Cerebellar nuclear complex (tissue), 1 donor: ENCODE data around the gene OR2F2.

Source experiments
- DNase-seq, 2 experiments: peaks; one replicate each; lab custom pipeline; 2025; lab: John Stamatoyannopoulos, UW

Gene OR2F2

GRCh38 chr7:143934526-143935325 lies at the start of gene OR2F2:
TSS of gene OR2F2 (plus strand) at chr7:143935233. CDS start at chr7:143935233, 0 bp downstream.
- no peak for DNase-seq

- no peak for DNase-seq
Observed at GRCh38 chr7:143885951-143886350, 49.1 kb upstream of the OR2F2 start.

- no peak for DNase-seq
Observed at GRCh38 chr7:143886826-143887477, 48.1 kb upstream of the OR2F2 start.

- DNase-seq: no peak
Observed at GRCh38 chr7:143889068-143889467, 46.0 kb upstream of the OR2F2 start.

GRCh38 chr7:143890558-143890957 lies 44.5 kb upstream of the OR2F2 start:
- DNase-seq: no peak

GRCh38 chr7:143891457-143891856 lies 43.6 kb upstream of the OR2F2 start:
- no peak for DNase-seq

GRCh38 chr7:143892527-143893300 lies 42.3 kb upstream of the OR2F2 start:
- DNase-seq: no peak

GRCh38 chr7:143896667-143897066 lies 38.4 kb upstream of the OR2F2 start:
- no peak for DNase-seq

- no peak for DNase-seq
Observed at GRCh38 chr7:143898810-143899209, 36.2 kb upstream of the OR2F2 start.

GRCh38 chr7:143900230-143900766 lies 34.7 kb upstream of the OR2F2 start:
- DNase-seq: no peak

GRCh38 chr7:143901332-143901667 lies 33.7 kb upstream of the OR2F2 start:
- peak in 1 of 2 experiments; percentile 62 for DNase-seq

GRCh38 chr7:143901668-143902331 lies 33.2 kb upstream of the OR2F2 start, which contains the start of gene TCAF1:
TSS of gene TCAF1 (minus strand) at chr7:143902176. CDS start at chr7:143876608, 25,568 bp downstream.
- peak; percentile 68 to 70 for DNase-seq

GRCh38 chr7:143902332-143902899 lies 32.6 kb upstream of the OR2F2 start:
- DNase-seq: no peak

- no peak for DNase-seq
Observed at GRCh38 chr7:143905509-143905908, 29.5 kb upstream of the OR2F2 start.

GRCh38 chr7:143906151-143906550 lies 28.9 kb upstream of the OR2F2 start:
- DNase-seq: no peak

- no peak for DNase-seq
Observed at GRCh38 chr7:143906895-143907294, 28.1 kb upstream of the OR2F2 start.

- no peak for DNase-seq
Observed at GRCh38 chr7:143908120-143908519, 26.9 kb upstream of the OR2F2 start.

GRCh38 chr7:143909863-143910262 lies 25.2 kb upstream of the OR2F2 start:
- DNase-seq: no peak

GRCh38 chr7:143910473-143911248 lies 24.4 kb upstream of the OR2F2 start:
- no peak for DNase-seq

- DNase-seq: no peak
Observed at GRCh38 chr7:143913945-143914615, 21.0 kb upstream of the OR2F2 start.
